Measurements from ENCODE around the gene TRABD. TPM values are rescaled to one million over a fixed set of nuclear protein-coding genes. Genes with fewer than 3 reads are reported as not detected.

The TRABD gene
- total and polyA plus RNA-seq, 3 donors from 2014 or later: 23.7 to 45.3 (median 38.7) TPM

DNA sequence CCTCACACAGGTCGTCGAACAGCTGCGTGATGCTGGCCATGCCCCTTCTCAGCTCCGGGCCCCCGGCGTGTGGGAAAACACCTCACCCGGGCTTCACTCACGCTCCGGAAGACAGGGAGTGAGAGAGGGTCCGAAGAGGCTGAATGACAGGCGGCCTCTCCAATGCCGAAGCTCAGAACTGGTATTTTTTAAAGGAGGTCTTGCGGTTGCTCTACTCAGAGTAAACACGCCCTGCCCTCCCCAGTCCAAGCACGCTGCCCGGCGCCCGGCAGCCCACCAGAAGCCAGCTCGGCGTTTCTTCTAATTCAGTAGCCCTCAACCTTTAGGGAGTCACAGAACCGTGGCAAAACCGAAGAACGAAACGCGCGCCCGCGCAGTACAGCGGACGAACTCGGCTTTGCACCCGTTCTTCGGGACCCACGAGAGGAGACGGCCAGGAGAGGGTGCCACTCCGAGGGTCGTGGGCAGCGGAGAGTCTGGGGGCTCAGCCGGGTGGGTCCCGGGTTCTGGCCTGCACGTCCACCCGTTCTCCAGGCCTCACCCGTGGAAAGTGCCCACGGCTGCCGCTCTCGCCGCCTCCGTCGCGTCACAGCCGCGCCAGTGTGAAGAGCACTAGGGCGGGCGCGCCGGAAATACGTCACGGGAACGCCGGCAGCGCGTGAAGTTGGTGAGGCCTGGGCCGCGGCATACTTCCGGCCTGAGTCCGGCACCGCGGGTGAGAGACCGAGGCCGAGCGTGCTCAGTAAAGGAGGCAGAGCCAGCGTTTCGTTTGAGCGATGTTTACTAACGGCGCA, 58.9 kb downstream of the TRABD start, which contains the start of gene TUBGCP6:
Gene TUBGCP6 (minus strand): TSS at position 604 of the 794 bp plus-strand sequence. CDS start 564 bp downstream, at position 40.
- DNase-seq: peak; percentile 98
- WGBS, 2 donors: 0 to 1% methylated on average over 49 to 73 of the region's 76 CpGs
- TF ChIP-seq, protein P1, sequence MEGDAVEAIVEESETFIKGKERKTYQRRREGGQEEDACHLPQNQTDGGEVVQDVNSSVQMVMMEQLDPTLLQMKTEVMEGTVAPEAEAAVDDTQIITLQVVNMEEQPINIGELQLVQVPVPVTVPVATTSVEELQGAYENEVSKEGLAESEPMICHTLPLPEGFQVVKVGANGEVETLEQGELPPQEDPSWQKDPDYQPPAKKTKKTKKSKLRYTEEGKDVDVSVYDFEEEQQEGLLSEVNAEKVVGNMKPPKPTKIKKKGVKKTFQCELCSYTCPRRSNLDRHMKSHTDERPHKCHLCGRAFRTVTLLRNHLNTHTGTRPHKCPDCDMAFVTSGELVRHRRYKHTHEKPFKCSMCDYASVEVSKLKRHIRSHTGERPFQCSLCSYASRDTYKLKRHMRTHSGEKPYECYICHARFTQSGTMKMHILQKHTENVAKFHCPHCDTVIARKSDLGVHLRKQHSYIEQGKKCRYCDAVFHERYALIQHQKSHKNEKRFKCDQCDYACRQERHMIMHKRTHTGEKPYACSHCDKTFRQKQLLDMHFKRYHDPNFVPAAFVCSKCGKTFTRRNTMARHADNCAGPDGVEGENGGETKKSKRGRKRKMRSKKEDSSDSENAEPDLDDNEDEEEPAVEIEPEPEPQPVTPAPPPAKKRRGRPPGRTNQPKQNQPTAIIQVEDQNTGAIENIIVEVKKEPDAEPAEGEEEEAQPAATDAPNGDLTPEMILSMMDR (IDR thresholded peaks at IDR 0.05): peak in 2 of 3 experiments; percentile 24 to 27
- peak; percentile 5 for TF ChIP-seq POLR2A (IDR thresholded peaks at IDR 0.05)
- H3K27ac ChIP-seq: peak within 1 kb of the TSS; percentile 82 to 86
- H3K9me3 ChIP-seq: no peaks in the 10 kb centered on the region
- H3K4me3 ChIP-seq: peak within 1 kb of the TSS; percentile 78 to 93
- intact Hi-C loops (cut with DNase I; ENCODE audit: low total_unique reads): no loop called here
- no peaks in the 10 kb centered on the region for H3K36me3 ChIP-seq (ENCODE audit: low read depth, missing control alignments)
- no peaks in the 10 kb centered on the region for H3K27me3 ChIP-seq
- H3K4me1 ChIP-seq: peaks cover 36% of the 10 kb centered on the region

DNA sequence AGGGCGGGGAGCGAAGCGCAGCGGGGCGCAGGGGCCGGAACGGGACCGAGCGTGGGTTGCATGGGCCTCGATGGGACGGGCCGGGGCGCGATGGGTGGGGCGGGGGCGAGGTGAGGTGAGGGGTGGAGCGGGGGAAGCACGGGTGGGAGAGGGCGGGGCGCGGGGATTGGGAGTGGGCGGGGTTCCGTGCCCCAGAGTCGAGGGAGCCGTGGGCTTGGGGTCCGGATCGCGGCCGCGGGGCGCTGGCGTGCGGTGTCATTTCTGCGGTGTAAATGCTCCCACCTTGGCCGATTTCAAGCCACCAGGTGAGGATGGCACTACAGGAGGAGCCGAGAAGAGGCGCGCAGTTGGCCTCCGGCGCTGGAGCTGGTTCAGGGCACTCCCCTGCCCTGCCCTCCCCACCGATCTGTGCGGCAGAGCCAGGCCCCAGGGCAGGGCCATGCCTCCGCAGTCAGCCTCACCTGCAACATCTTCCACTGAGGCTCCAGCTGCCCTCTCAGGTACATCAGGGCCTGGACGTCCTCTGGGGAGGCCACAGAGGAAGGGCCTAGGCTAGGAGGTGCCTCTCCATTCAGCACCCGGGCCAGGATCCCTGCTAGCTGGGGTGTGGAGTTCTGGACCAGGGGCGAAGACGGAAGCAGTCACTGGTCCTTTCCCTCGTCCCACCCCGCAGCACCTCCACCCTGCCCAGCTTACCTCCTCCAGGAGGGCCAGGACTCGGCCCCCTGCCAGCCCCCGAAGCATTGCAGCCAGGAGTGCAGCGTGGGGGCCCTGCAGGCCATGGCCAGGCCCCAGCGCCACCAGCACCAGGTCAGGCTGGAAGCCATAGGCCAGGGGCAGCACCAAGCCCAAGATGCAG, 59.7 kb downstream of the TRABD start:
- H3K4me1 ChIP-seq: peaks cover 41% of the 10 kb centered on the region
- intact Hi-C loops (cut with DNase I; ENCODE audit: low total_unique reads): no loop called here
- H3K27ac ChIP-seq: peak overlapping the region; percentile 82 to 86

DNA sequence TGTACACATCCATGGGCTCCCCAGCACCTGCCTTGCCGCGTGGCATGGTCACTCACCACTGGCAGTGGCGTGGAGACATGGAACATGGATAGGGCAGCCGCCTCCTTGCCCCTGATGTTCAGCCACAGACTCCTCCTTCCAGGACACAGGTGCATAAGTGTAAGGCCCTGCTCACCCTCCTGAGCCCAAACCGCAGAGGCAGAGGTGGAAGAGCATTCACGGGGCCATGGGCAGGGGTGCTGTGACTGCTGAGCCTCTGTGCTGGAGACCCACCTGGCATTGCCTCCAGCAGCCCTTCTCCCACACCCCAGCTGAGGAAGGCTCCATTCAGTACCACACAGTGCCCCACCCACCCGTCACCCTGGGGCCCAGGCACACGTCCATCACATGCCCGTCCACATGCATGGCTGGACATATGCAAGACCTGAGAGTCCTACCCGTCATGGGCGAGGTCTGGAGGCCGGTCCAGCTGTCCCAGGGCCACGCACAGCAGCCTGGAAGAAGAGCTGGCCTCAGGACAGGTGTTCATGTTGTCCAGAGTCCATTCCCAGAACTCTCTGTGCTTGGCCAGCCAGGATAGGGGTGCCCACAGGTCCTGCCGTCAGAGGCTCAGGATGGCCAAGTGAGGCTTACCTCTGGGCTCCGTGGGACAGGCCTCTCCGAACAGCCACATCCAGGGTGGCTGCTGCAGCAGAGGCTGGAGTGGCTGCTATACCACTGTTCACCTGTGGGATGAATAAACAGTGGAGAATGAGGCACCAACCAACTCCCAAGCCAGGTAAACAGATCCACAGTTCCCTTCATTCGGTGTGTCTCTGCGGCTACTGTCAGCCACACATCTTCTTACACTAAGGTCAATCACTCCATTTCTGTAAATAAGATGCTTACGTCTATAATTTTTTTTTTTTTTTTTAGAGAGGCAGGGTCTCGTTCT, 60.8 kb downstream of the TRABD start:
- WGBS, 2 donors: 75 to 89% methylated on average over 10 to 20 of the region's 20 CpGs
- no peak overlapping the region for H3K4me3 ChIP-seq
- TF ChIP-seq, protein P1 (IDR thresholded peaks at IDR 0.05): no peak
- no peak for TF ChIP-seq POLR2A (IDR thresholded peaks at IDR 0.05)
- H3K9me3 ChIP-seq: no peaks in the 10 kb centered on the region
- H3K36me3 ChIP-seq (ENCODE audit: low read depth, missing control alignments): no peaks in the 10 kb centered on the region
- intact Hi-C loops (cut with DNase I; ENCODE audit: low total_unique reads): no loop called here
- no peak overlapping the region for H3K27ac ChIP-seq
- H3K27me3 ChIP-seq: no peaks in the 10 kb centered on the region
- H3K4me1 ChIP-seq: peaks cover 41% of the 10 kb centered on the region
- no peak for DNase-seq

More for the DNA sequence above, 59.7 kb downstream of the TRABD start:
- TF ChIP-seq POLR2A (IDR thresholded peaks at IDR 0.05): no peak
- TF ChIP-seq, protein P1 (IDR thresholded peaks at IDR 0.05): no peak
- peak overlapping the region; percentile 78 to 93 for H3K4me3 ChIP-seq
- DNase-seq: no peak
- 6 to 12% methylated on average over 30 to 48 of the region's 53 CpGs for WGBS, 2 donors
- H3K36me3 ChIP-seq (ENCODE audit: low read depth, missing control alignments): no peaks in the 10 kb centered on the region
- no peaks in the 10 kb centered on the region for H3K27me3 ChIP-seq
- H3K9me3 ChIP-seq: no peaks in the 10 kb centered on the region

DNA sequence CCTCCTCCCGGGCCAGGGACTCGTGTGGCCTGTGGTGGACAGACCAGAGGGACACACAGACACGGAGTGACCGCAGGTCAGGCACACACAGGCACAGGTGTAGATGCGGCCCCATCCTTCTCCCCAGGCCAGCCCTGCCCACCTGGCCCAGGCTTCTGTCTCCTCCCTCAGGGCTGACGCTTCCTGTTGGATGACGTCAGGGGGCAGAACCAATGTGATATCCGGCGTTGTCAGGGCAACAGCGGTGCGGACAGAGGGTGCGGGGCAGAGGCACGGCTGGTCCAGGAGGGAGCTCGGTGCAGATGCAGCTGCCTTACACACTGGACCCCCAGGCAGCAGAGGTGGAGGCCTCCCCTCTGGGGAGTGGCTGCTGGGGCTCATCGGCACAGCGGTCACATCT, 62.0 kb downstream of the TRABD start:
- Histone ChIP-seq H3K9me3 (no peaks in the 10 kb centered on the region), H3K27ac (no peak overlapping the region), H3K36me3 (ENCODE audit: low read depth, missing control alignments) (no peaks in the 10 kb centered on the region), H3K4me1 (peaks cover 29% of the 10 kb centered on the region), H3K4me3 (no peak overlapping the region), H3K27me3 (no peaks in the 10 kb centered on the region)
- DNase-seq: peak; percentile 56
- WGBS, 2 donors: 54 to 70% methylated on average over 7 to 16 of the region's 16 CpGs
- TF ChIP-seq, protein P1 (IDR thresholded peaks at IDR 0.05): no peak
- no peak for TF ChIP-seq POLR2A (IDR thresholded peaks at IDR 0.05)
- intact Hi-C loops (cut with DNase I; ENCODE audit: low total_unique reads): no loop called here

Measured in testis (tissue), 3 donors.